GM12874 (cell line): ENCODE data around the gene CIROP.

Source experiments
- CTCF ChIP-seq: IDR thresholded peaks from 2 replicates; pipeline ENCODE4 v1.5.1; 2011; ENCODE audit warnings: low read depth, mild to moderate bottlenecking, control low read depth, low read length, moderate library complexity; ENCODE audit not compliant: insufficient read depth

The CIROP gene

GRCh38 chr14:23146351-23146910, 41.6 kb upstream of the CIROP start:
- TF ChIP-seq CTCF: no peak

- no peak for TF ChIP-seq CTCF
Observed at GRCh38 chr14:23145794-23146350, 41.1 kb upstream of the CIROP start.

GRCh38 chr14:23143911-23144310, 39.1 kb upstream of the CIROP start:
- no peak for TF ChIP-seq CTCF

GRCh38 chr14:23142826-23143225, 38.0 kb upstream of the CIROP start:
- no peak for TF ChIP-seq CTCF

- TF ChIP-seq CTCF: no peak
Observed at GRCh38 chr14:23141706-23142444, 37.1 kb upstream of the CIROP start.

GRCh38 chr14:23140371-23140770, 35.6 kb upstream of the CIROP start:
- no peak for TF ChIP-seq CTCF

GRCh38 chr14:23139874-23140273, 35.1 kb upstream of the CIROP start:
- TF ChIP-seq CTCF: no peak
